GM18511 (cell line): ENCODE results near the gene TMEM52B.
A peak's percentile ranks its signal among the peaks of the same experiment; 100 is the strongest.

Experiments used
- ATAC-seq: cut with Tn5 transposase; IDR thresholded peaks from one replicate; pipeline ENCODE4 v1.9.1; 2021; ENCODE audit warnings: mild to moderate bottlenecking, moderate library complexity; ENCODE audit not compliant: unreplicated experiment

TMEM52B gene

DNA sequence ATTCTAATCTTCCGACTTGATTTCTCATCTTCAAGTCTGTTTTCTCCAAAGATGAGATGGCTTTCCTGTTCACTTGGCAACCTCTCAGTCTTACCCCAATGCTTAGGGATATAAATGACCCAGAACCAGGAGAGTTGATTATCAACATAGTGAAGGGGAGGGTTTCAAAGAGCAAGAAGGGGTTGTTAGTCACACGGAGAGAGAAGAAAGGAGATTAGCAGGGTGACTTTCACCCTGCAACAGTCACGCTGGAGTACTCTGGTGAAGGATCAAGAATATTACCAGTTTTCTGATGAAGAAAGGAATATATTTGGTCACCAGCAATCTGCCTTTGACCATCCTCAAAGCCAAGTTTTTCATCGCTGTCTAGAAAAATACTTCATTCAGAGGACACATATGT, at the start of gene TMEM52B:
TMEM52B (plus strand) TSS at position 212 of the 400 bp plus-strand sequence. CDS start 543 bp downstream, outside the sequence.
- ATAC-seq = no peak

DNA sequence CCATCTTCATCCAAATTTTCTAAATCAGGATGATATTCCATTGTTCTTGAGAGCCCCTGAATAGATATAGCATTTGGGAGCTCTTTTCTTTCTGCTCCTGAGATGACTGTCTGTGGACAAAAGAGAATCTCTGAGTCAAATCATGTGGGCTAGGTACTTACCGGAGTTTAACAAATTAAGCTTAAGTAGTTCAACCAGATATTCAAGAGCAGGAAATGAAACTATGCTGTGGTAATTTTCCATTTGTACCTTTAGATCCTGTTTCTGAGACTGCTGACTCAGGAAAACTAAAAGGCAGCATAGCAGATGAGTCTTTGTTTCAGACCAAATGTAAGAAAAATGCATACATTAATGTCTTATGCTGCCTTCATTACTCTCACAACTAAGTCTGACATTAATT, 48.8 kb upstream of the TMEM52B start, which contains the start of gene CLEC7A:
CLEC7A (minus strand) TSS at position 158 of the 400 bp plus-strand sequence; CDS start at position 41, 117 bp downstream.
- ATAC-seq = peak; percentile 93

DNA sequence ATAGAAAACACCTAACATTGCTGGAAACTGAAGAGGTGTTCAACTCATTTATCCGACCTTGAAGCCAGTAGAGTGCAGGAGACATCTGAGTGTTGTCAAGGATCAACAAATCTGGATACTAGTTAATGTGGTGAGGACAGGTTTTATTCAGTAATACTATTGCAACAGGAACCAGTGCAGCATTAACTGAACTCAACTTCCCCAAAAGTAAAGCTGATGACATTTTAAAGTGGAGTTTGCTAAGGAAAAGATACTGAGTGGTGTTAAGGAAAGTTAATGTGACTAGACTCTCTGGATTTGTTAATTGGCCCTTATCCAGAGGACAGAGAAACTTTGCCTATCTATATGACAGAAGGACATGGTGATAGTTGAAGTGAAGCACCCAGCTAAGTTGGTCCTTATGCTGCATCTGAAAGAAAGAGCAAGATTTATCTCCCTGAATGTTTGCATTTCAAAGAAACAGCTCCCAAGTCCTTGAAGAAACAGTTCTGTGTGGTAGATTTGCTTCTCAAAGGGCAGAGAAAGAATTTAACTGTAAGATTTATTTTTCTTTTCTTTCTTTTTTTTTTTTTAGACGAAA, 47.6 kb upstream of the TMEM52B start:
- ATAC-seq = no peak

DNA sequence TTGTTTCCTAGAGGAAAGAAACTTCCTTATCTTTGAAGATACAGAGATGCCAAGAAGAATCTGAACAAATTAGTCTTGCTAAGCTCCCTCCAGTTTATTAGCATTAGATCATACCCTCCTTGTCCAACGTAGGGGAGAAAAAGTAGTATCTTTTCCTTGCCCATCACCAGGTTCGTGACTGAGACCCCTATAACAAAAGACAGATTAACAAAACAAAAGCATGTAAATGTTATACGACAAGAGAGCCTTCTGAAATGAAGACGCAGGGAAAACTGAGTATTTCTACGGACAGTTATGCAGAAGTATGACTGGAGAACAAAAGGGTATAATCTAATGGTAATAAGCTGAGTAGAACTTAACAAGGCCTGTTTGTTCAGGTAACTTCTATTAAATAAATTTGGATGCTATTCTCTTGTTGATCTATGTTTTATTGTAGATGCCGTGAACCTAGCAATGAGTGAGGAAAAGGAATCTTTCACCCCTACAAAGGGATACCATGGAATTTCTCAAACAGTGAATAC, 45.9 kb upstream of the TMEM52B start:
- no peak for ATAC-seq

DNA sequence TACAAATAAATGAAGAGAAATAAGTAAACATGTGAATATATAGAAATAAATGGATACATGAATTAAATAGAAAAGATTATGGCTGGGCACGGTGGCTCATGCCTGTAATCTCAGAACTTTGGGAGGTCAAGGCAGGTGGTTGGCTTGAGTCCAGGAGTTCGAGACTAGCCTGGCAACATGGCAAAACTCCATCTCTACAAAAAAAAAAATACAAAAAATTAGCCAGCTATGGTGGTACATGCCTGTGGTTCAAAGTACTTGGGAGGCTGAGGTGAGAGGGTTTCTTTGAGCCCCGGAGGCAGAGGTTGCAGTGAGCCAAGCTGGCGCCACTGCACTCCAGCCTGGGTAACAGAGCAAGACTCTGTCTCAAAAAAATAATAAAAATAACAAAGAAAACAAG, 43.7 kb upstream of the TMEM52B start:
- ATAC-seq = no peak

DNA sequence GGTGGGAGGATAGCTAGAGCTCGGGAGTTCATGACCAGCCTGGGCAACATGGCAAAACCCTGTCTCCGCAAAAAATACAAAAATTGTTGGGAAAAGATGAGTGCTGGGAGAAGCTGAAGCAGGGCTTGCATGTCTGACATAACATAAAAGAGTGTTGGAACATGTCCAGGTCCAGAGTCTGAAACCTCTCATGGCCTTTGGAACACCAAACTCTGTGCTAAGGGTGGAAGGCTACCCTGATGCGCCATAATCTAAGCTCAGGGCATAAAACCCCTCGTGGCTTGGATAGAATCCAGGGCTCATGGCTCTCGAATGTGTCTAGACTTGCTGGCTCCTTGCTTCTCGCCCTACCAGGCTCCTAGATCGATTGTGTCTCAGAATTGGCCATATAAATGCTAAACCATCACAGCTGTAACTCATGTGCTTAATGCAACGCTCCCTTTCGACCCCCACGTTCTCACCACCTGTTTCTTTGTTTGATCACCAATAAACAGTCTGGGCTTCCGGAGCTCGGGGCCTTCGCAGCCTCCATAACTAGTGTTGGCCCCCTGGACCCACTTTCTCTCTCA, 42.1 kb upstream of the TMEM52B start:
- no peak for ATAC-seq

DNA sequence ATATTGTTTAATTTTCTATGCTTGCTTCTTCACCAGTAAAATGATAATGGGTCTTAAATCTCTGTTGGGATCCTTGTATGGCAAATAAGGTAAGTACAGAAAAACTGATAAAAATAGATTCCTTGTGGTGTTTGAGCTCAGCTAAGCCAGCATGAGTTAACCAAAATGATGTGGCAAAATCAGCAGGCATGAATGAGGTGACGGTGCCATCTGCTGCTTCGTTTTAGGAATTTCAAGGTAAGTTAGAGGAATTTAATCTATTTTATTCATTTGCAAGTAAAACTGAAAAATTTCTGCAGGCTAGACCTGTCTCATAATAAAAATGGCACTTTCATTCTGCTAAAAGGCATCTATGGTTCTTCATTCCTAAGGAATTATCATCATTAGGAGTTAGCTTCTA, 38.8 kb upstream of the TMEM52B start:
- no peak for ATAC-seq

DNA sequence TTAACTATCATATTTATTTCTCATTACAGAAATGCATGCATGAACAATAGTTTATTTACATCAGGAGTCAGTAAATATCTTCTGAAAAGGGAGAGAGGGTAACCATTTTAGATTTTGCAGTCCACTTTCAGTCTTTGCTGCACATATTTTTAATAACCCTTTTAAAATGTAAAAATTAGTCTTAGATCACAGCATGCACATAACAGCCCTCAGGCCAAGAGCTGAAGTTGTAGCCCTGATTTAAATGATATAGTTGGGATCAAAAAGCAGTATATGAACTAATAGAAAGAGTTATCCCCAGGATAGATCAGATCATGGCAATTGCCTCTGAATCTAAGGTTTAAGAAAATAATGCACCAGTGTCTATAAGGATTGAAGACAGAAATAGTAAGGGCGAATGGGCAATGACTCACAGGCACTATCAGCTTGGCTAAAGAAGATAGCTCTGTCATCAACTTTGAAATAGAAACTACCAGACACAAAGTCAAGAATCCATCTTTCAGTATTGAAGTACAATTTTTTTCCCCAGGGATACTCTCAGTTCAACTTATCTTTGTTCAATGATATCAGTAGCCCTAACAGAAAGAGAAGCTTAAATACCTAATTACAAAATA, 35.7 kb upstream of the TMEM52B start:
- no peak for ATAC-seq

DNA sequence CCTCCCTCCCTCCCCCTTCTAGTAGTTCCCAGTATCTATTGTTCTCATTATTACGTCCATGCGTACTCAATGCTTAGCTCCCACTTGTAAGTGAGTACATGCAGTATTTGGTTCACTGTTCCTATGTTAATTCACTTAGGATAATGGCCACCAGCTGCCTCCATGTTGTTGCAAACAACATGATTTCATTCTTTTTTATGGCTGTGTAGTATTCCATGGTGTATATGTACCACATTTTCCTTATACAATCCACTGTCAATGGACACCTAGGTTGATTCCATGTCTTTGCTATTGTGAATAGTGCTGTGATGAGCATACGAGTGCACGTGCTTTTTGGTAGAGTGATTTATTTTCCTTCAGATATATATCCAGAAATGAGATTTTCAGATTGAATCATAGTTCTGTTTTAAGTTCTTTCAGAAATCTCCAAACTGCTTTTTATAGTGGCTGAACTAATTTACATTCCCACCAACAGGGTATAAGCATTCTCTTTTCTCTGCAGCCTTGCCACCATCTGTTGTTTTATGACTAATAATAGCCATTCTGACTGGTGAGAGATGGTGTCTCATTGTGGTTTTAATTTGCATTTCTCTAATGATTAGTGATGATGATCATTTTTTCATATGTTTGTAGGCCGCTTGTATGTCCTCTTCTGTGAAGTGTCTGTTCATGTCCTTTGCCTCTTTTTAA, 31.0 kb upstream of the TMEM52B start:
- ATAC-seq = peak; percentile 83

DNA sequence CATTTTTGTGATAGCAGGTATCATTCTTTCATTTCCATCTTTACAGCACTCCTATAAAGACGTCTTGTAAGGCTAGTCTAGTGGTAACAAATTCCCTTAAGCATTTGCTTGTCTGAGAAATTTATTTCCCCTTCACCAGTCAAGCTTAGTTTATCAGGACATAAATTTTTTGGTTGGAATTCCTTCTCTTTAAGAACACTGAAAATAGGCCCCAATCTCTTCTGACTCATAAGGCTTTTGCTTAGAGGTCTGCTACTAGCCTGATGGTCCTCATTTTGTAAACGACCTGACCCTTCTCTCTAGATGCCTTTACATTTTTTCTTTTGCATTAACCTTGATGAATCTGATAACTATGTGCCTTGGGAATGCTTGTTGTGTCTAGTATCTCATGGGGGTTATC, 27.2 kb upstream of the TMEM52B start:
- ATAC-seq = no peak

DNA sequence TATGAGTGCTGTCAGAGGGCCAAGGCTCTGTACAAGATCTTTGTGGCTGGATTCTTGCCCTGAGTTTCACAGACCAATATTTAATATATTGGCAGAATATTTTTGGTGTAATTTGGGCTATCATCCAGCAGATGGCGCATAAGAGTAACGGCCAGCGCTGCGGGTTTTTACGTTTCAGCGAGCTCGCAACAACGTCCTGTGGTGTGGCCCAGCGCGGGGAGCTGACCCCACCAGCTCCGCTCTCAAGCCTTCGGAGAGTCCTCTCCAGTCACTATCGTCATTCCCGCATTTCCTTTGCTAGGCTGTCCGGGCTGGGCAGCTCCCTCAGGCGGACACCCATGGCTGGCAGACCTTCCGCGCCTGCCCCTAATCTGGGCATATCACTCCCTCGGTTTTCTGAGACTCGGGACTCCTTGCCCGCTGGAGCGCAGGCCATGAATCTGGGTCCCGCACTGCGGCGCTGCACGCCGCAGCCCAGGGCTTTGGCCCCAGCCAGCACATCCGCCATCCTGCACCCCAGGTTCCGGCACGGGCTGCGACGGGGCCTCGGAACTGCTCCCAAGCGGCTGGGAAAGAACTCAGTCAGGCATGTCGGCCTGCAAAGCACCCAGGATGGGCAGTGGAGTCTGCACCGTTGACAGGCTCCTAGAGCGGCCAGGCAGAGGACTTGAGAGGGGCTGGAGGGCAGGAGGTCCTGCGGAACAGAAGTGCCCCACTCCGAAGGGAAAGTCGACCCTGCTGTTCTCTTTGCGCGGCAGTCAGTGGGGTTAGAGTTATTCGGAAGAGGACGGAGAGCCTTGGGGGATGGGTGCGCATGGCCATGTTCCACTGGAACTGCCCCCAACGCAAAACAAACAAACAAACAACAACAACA, 25.3 kb upstream of the TMEM52B start:
- peak; percentile 71 for ATAC-seq

DNA sequence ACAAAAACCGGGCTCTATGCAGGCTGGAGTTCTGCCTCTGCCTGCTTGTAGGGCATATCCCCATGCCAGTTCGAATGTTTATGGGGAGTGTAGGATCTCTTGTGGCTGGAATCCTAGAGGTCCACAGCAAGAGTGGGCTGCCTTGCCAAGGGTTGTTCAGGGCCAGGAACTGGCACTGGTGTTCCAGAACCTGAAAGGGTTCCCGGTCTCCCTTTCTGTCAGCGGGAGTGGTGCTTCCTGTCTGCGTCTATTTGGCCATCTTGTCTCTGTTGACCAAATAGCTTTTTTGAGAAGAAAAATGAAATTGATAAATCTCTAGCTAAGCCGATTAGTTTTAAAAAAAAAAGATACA, 24.7 kb upstream of the TMEM52B start:
- ATAC-seq = peak; percentile 13

DNA sequence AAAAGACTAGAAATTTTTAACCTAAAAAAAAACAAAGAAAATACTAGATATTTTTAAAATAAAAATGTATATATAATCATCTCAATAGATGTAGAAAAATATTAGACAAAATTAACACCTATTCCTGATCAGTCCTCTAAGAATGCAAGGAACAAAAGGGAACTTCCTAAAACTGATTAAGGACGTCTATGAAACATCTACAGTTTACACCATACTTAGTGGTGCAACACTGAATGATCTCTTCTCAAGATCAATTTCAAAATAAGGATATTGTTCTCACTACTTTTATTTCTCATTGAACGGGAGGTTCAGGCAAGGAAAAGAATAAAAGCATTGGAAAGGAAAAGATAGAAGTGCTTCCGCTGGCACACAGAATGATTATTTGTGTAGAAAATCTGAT, 22.9 kb upstream of the TMEM52B start:
- ATAC-seq = no peak

DNA sequence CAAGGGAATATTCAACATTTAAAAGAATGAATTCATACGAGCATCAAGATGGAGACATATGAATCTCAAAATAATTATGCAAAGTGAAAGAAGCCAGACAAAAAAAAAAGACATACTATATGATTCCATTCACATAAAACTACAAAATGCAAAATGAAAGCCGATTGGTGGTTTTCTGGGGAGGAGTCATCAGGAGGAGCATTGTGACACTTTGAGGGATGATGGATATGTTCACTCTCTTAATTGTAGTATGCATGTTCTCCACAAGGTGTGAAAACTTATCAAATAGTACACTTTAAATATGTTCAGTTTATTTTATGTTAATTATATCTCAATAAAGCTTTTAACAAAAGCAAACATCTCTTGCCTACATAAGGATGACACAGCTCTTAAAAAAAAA, 20.4 kb upstream of the TMEM52B start:
- ATAC-seq = no peak

DNA sequence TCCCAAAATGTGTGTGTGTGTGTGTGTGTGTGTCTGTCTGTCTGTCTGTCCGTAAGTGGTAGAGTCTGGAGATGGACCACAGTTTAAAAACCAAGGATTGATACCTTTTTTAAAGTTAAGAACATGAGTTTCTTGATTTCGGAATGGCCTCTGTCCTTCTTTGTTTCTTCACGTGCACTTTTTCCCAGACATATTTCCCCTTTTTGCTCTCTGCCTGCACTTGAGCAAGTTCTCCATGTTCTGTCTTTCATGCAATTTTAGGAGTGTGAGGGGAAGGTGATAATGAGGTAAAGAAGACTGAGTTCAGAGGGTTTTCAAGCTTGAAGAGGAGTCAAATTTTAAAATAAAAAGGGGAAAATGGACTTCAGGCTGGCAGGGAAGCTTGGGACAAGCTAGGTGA, 19.6 kb upstream of the TMEM52B start:
- no peak for ATAC-seq

DNA sequence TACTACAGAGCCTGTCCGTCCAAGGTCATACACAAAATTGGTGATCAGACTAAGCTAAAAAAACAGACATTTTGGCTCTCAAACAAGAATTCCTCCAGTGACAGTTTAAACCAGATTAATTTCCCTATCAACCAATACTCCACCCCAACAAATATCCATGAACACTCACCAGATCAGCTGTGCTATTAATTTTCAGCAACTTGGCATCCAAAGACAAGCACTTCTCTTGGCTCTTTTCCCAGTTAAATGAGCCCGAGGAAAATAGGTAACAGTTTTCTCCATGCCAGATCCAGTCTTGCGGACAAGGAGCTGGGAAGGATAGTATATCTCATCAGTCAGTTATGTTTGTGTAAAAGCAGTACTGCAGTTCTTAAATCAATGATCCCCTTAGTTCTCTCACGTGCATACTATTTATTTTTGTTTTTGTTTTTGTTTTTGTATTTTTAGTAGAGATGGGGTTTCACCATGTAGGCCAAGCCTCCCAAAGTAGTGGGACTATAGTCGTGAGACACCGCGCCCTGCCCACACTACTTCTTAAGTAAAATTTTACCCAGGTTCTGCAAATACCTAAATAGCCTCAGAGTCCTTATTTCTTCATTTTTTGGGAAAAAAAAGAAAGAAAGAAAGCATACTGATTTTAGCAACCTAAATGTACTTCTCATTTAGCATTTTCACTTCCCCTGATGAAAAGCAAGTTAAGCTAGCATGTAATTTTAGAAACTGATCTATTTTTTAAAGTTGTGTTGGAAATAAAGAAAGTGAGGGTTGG, 18.0 kb upstream of the TMEM52B start:
- ATAC-seq = no peak

DNA sequence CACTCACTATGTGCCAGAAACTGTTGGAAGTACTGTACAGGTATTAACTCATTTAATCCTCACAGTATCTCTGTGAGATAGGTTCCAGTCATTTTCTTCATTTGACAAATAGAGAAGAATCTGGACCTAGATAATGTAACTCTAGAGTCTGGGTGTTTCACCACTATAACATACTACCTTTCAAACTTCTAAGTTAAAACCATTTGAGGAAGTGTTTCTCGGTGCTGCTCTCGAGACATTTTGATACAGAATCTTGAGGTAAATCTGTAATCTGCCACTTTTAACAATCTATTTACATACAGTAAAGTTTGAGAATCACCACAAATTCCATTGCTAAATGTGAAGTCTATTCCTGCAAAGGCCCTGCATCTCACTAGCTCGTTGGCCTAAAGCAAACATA, 15.7 kb upstream of the TMEM52B start:
- ATAC-seq = no peak

DNA sequence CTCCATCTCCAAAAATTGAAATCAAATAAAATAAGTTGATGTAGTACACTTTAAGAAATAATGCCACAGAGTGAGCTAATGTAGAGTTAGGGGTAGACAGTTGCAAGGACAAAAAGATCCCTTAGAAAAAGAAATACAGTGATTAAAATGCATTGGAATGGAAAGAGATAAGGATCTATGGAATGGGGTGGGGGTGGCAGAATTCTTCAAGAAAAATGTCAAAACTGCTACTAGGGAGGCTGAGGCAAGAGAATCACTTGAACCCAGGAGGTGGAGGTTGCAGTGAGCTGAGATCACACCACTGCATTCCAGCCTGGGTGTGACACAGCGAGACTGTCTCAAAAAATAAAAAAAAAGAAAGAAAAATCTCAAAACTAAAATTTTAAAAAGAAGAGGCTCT, 13.4 kb upstream of the TMEM52B start:
- ATAC-seq = no peak

DNA sequence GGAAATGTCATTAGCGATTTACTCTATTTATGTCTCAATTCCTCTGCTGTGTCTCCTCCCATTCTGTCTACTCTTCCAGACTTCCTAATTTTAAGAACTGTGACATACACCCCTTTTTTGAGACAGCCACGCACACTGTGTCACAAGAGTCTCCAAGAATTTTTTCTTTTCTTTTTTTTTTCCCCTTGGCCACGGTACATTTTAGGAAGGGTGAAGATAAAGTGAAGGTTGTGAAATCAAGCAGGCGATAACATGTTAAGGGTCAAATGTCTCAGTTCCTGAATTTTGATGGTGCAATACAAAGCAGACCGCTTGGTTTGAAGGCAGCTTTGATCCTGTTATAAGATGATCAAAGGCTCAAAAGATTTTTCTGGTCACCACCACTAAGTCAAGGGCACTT, 11.2 kb upstream of the TMEM52B start:
- no peak for ATAC-seq

DNA sequence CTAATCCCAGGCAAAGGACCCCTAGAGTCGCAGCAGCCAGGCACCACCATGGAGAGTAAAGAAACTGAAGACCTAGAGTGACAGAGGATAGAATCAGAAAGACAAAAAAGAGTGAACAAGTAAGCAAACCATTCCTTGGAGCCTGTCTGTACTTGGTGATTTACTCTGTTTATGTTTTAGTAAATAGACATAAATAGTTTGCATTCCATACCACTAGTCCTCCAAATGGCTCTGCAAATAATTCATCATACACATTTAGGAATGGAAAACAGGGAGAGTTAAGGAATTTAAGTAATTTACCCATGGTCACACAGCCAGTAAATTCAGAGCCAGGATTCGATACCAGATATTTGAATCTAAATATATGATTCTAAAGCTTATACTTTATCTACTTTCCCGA, 9.7 kb upstream of the TMEM52B start:
- no peak for ATAC-seq
